GM12872 (cell line): Measurements from ENCODE around the gene OTUD7B.

ENCODE experiments used
- CTCF ChIP-seq: IDR thresholded peaks from 3 replicates; pipeline ENCODE4 v1.5.1; 2011; ENCODE audit warnings: low read depth, mild to moderate bottlenecking, low read length, moderate library complexity; ENCODE audit not compliant: insufficient read depth

Gene OTUD7B

GRCh38 chr1:149916193-149916897 is 94.2 kb downstream of the OTUD7B start:
- TF ChIP-seq CTCF, result no peak

- TF ChIP-seq CTCF, result no peak
Measured at GRCh38 chr1:149915429-149916192, 94.9 kb downstream of the OTUD7B start.

DNA sequence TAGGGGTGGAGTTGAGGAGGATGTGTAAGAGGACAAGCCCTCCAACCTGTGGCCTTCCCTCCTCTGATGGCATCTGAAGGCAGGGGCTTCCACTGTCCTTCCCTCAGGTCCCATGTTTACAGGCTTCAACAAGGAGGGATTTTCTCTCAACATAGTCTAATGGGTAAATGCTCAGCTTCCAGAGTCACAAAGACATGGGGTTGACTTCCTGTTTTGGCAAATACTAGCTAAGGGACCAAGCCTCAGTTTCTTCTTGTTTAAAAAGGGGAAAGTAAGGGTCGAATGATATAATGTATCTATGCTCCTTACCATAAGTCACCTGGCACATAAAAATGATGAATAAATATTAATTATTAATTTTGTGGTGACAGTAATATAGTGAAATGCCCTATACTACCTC is 96.0 kb downstream of the OTUD7B start:
- no peak for TF ChIP-seq CTCF

GRCh38 chr1:149906570-149907075 is 103.9 kb downstream of the OTUD7B start:
- TF ChIP-seq CTCF, result no peak

GRCh38 chr1:149903836-149904491 is 106.6 kb downstream of the OTUD7B start:
- no peak for TF ChIP-seq CTCF

DNA sequence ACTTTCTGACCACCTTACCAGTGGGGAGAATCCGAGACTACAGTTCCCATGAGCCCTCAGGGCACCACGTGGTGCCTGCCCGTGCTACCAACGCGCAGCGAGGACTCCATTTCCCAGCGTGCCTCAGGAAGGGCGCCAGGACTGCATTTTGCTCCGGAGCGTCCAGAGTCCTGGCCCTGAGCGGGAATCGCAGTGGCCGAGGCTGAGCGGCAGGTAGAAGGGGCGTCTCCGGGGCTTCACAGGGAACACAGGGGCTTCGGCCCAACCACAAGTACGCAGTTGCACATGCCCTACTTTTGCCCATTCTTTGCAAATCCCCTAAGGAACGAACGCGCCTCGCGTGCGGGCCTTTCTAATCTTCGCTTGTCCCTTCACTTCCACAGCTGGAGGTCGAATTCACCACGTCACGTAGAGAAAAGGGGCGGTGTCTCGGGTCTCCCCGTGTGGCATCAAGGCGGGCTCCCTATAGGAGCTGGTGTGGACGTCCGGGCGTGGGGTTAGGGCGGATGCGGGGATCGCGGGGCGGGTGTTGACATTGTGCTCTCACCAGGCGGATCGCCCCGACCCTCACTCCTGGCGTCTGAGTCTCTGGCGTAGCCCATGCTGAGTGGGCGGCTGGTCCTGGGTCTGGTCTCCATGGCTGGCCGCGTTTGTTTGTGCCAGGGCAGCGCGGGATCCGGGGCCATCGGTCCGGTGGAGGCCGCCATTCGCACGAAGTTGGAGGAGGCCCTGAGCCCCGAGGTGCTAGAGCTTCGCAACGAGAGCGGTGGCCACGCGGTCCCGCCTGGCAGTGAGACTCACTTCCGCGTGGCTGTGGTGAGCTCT is 110.9 kb downstream of the OTUD7B start, which contains the start of gene BOLA1:
Gene BOLA1 (plus strand): TSS at position 109 of the 825 bp plus-strand sequence. CDS start 492 bp downstream, at position 601.
- TF ChIP-seq CTCF, result no peak

DNA sequence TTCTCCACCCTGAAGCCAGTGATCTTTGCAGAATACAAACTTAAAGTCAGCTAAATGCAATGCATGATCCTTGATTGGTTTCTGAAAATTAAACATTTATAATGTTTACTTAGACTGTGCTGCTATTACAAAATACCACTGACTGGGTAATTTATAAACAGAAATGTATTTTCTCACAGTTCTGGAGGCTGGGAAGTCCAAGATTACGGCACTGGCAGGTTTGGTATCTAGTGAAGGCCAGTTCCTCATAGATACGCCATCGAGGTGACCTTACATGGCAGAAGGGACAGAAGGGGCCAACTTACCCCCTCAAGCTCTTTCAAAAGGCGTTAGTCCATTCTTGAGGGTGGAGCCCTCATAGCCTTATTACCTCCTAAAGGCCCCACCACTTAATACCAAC is 114.0 kb downstream of the OTUD7B start:
- no peak for TF ChIP-seq CTCF
